Measurements from ENCODE around the gene ACAA1.

- no peak for TF ChIP-seq CTCF (conservative IDR thresholded peaks at IDR 0.05; ENCODE audit: low read depth, low read length)
- TF ChIP-seq EZH2 (IDR thresholded peaks at IDR 0.05; ENCODE audit: borderline replicate concordance, low read depth, low read length, poor library complexity, severe bottlenecking) = no peak
Observed at GRCh38 chr3:38102444-38102814, 34.5 kb downstream of the ACAA1 start.

All from A673 (cell line).